Activated naive CD4-positive, alpha-beta T cell treated with anti-CD3 and anti-CD28 coated beads, Interleukin-2, amount 10 ng/mL, durations not matched to agents 7 days and 5 days (primary cell): Measurements from ENCODE around the gene CD3E.

Source experiments
- CTCF ChIA-PET: fragments of 350-600 bp; sonication (Branson Sonifier 250); formaldehyde crosslinking; loops from one replicate; lab custom pipeline; 2021; ENCODE audit warnings: antibody characterized with exemption; lab: Charles Lee
- DNase-seq: peaks from one replicate; pipeline ENCODE4 v3.0.0-alpha.2; 2020
- H3K27ac Mint-ChIP-seq: one replicate; pipeline ENCODE4 v1.8.0; 2021; ENCODE audit warnings: mild to moderate bottlenecking, moderate library complexity, mixed read lengths
- H3K27me3 Mint-ChIP-seq: one replicate; pipeline ENCODE4 v1.8.0; 2021; ENCODE audit warnings: mild to moderate bottlenecking, mixed read lengths
- H3K36me3 Mint-ChIP-seq: one replicate; pipeline ENCODE4 v1.8.0; 2021; ENCODE audit warnings: mixed read lengths
- H3K4me1 Mint-ChIP-seq: one replicate; pipeline ENCODE4 v1.8.0; 2021; ENCODE audit warnings: mixed read lengths
- H3K4me3 Mint-ChIP-seq: one replicate; pipeline ENCODE4 v1.8.0; 2021; ENCODE audit warnings: mild to moderate bottlenecking, moderate library complexity, mixed read lengths
- H3K9me3 Mint-ChIP-seq: one replicate; pipeline ENCODE4 v1.8.0; 2021; ENCODE audit warnings: mixed read lengths

The CD3E gene

DNA sequence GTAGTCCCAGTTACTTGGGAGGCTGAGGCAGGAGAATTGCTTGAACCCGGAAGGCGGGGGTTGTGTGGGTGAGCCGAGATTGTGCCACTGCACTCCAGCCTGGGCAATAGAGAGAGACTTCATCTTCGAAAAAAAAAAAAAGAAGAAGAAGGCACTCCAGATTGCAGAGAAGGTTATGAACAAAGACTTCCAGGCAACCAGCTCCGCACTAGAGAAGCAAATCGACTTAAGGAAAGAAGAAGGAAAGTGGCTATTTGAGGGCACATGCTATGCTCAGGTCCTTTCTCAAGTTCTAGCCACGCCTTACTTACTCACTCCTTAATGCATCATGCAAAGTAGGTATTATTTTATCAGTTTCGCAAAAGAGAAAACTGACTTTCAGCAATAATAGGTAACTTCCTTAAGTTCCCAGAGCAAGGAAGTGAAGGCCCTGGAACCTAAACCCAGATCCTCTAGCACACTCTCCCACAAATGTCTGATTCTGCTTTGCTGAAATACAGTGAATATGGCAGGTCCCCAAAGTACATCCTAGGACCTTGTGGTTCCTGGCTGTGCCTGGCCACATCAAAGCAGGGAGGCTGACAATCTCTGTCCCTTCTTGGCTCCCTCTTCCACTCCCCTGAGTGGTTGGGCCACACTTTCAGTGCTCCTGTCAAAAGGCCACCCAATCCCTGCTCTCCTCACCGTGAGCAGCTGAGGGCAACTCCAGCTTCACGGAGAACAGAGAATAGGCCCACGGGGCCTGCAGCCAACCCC, 14.2 kb downstream of the CD3E start:
- no peaks in the 10 kb centered on the region for H3K27me3 Mint-ChIP-seq
- peaks cover 77% of the 10 kb centered on the region for H3K4me1 Mint-ChIP-seq
- H3K9me3 Mint-ChIP-seq: no peaks in the 10 kb centered on the region
- peak overlapping the region; percentile 30 for H3K27ac Mint-ChIP-seq
- CTCF ChIA-PET: no interaction called here
- H3K36me3 Mint-ChIP-seq: peaks cover 51% of the 10 kb centered on the region
- DNase-seq: peak; percentile 39
- no peak overlapping the region for H3K4me3 Mint-ChIP-seq

DNA sequence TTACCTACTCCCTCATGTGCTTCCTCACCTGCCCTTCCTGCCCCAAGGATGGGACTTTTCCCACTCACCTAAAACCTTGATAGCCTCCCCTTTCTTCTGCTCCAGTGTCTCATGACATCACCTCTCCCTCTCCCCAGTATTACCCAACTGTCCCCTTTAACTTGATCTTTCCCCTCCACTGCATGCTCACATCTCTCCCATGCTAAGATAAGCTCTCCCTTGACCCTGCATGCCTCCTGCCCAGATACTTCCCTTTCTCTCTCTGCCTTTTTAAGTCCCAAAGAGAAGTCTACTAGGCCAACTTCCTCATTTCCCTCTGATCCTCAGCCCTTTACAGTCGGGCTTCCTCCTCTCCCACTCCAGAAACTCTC, 14.8 kb downstream of the CD3E start:
- H3K4me3 Mint-ChIP-seq: no peak overlapping the region
- peaks cover 45% of the 10 kb centered on the region for H3K36me3 Mint-ChIP-seq
- peak overlapping the region; percentile 30 for H3K27ac Mint-ChIP-seq
- no peak for DNase-seq
- H3K27me3 Mint-ChIP-seq: no peaks in the 10 kb centered on the region
- peaks cover 72% of the 10 kb centered on the region for H3K4me1 Mint-ChIP-seq
- no peaks in the 10 kb centered on the region for H3K9me3 Mint-ChIP-seq
- CTCF ChIA-PET: no interaction called here

DNA sequence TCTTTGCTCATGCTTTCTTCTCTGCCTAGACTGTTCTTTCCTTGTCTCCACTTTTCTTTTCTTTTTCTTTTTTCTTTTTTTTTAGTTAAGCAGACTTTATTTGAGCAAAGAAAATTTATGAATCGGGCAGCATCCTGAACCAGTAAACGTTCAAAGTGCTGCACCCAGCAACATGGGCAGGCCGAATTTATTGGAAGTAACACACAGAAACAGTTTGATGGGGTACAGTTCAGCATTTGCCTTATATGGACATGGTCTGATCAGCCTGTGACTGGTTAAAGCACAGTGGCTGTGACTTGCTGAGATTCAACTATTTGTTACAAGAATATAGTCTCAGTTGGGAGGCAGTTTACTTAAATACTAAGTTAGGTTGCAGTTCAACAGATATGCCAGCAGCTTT, 16.0 kb downstream of the CD3E start:
- H3K4me1 Mint-ChIP-seq: peaks cover 61% of the 10 kb centered on the region
- H3K4me3 Mint-ChIP-seq: no peak overlapping the region
- H3K27ac Mint-ChIP-seq: no peak overlapping the region
- CTCF ChIA-PET: no interaction called here
- peaks cover 39% of the 10 kb centered on the region for H3K36me3 Mint-ChIP-seq
- H3K27me3 Mint-ChIP-seq: no peaks in the 10 kb centered on the region
- DNase-seq: no peak
- H3K9me3 Mint-ChIP-seq: no peaks in the 10 kb centered on the region

DNA sequence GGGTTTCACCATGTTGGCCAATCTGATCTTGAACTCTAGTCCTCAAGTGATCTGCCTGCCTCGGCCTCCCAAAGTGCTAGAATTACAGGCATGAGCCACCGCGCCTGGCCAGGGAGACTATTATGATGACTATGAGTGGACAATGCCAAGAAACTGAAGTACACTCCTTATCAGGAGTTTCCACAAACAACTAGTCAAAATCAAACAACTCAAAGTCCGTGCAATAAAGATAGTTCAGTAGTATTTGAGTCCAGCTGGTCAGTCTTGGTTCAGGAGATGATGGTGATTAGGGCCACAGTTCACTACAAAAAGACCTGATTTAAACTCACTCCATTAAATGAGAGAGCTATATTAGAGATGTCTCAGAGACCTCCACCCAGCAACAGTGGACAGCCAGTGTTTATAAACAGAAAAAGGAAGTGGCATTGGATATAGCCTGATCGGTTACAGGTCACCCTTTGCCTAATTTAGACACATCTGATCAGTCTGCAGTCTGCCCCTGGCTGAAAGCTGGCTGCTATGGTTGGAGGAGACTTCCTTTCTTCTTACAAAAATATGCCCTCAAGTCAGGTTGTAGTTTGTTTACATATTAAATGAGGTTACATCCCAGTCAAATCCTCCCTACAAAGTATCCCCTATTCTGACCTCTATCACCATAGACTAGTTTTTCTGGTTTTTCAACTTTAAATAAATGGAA, 17.0 kb downstream of the CD3E start:
- Mint-ChIP-seq H3K4me3 (no peak overlapping the region), H3K36me3 (peaks cover 34% of the 10 kb centered on the region), H3K27me3 (no peaks in the 10 kb centered on the region), H3K4me1 (peaks cover 51% of the 10 kb centered on the region), H3K27ac (peak overlapping the region; percentile 35), H3K9me3 (no peaks in the 10 kb centered on the region)
- no peak for DNase-seq
- CTCF ChIA-PET: no interaction called here

DNA sequence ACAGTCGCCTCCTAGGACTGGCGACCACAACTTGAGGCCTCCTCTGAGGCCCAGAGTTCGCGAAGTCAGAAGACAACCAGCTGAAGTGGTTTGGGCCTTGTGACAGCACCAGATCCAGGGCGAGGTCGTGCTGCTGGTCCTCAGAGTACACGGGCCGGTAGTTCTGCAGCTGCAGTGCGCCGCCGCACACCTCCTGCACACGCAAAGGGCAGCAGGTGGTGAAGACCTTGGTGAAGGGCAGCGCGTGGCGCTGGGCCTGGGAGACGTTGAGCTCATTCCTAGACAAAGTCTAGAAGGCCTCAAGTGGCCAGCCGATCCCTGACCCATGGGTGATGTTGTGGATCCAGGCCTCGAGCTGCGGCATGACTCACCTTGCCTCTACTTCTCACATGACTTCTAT, 18.2 kb downstream of the CD3E start:
- Mint-ChIP-seq H3K36me3 (peaks cover 29% of the 10 kb centered on the region), H3K27ac (no peak overlapping the region), H3K9me3 (no peaks in the 10 kb centered on the region), H3K4me1 (peaks cover 42% of the 10 kb centered on the region), H3K27me3 (no peaks in the 10 kb centered on the region), H3K4me3 (no peak overlapping the region)
- CTCF ChIA-PET: no interaction called here
- no peak for DNase-seq

DNA sequence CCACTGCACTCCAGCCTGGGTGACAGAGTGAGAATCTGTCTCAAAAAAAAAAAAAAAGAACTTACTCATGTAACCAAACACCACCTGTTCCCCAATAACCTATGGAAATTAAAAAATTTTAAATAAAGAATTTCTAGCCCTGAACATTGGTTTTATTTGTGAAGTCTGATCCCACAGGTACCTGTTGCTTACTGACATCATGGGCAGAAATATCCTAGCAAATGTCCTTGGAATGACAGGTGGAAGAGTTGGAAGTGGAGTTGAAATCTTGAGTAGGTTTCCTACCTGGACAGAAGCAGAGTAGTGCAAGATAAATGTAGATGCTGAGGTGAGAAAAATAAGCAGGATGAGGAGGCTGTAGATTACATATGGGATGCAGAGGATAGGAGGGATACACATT, 20.8 kb downstream of the CD3E start:
- DNase-seq: no peak
- Mint-ChIP-seq H3K4me3 (no peak overlapping the region), H3K27ac (no peak overlapping the region), H3K27me3 (no peaks in the 10 kb centered on the region), H3K4me1 (peaks cover 19% of the 10 kb centered on the region), H3K36me3 (peaks cover 16% of the 10 kb centered on the region), H3K9me3 (no peaks in the 10 kb centered on the region)
- CTCF ChIA-PET: no interaction called here

DNA sequence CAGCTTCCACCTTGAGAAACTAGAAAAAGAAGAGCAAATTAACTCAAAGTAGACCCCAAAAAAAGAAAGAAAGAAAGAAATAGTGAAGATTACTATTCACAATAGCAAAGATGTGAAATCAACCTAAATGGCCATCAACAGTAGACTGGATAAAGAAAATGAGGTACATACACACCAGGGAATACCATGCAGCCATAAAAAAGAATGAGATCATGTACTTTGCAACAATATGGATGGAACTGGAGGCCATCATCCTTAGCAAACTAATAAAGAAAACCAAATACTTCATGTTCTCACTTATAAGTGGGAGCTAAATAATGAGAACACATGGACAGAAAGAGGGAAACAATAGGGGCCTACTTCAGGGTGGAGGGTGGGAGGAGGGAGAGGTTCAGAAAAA, 24.2 kb downstream of the CD3E start:
- Mint-ChIP-seq H3K36me3 (peaks cover 12% of the 10 kb centered on the region), H3K4me3 (no peak overlapping the region), H3K9me3 (no peaks in the 10 kb centered on the region), H3K4me1 (peaks cover 4% of the 10 kb centered on the region), H3K27ac (no peak overlapping the region), H3K27me3 (no peaks in the 10 kb centered on the region)
- CTCF ChIA-PET: no interaction called here
- no peak for DNase-seq

DNA sequence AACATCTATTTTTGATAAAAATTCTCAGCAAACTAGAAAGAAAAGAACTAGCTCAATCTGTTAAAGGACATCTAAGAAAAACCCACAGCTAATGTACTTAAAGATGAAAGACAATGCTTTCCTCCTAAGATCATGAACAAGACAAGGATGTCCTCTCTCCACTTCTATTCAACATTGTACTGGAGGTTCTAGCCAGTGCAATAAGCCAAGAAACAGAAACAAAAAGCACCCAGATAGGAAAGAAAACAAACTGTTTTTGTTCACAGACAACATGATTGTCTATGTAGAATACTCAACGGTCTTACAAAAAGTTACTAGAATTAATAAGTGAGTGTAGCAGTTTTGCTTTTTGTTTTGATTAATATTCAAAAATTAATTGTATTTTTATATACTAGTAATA, 30.2 kb downstream of the CD3E start:
- DNase-seq: no peak
- Mint-ChIP-seq H3K4me3 (peak overlapping the region; percentile 31), H3K9me3 (no peaks in the 10 kb centered on the region), H3K36me3 (peaks cover 36% of the 10 kb centered on the region), H3K4me1 (peaks cover 56% of the 10 kb centered on the region), H3K27me3 (peaks cover 4% of the 10 kb centered on the region), H3K27ac (peak overlapping the region; percentile 90)
- CTCF ChIA-PET: interaction anchor here (1.2 to 1.8 kb wide), 2 partner anchors 31 to 39 kb away, joined by 4 to 5 read pairs; no protein-coding TSS in a partner anchor

DNA sequence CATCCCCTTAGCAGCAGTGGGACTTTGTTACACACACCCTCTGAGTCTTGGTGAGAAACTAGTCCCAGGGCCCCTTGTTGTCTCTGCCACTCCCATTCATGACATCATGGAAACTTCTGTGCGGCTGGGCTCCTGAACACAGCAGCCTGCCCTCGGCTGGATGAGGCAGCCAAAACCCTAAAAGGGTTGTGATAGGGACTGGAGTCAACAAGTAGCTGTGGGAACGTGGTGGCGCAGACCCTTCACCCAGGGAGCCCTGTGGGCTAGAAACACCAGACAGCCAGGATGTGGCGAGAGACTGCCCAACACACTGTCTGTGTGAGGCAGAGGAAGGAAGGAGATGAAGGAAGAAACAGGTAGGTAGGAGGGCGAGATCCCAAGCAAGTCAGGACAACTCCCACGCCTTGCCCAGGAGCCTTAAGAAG, 34.1 kb downstream of the CD3E start:
- H3K4me1 Mint-ChIP-seq: peaks cover 72% of the 10 kb centered on the region

DNA sequence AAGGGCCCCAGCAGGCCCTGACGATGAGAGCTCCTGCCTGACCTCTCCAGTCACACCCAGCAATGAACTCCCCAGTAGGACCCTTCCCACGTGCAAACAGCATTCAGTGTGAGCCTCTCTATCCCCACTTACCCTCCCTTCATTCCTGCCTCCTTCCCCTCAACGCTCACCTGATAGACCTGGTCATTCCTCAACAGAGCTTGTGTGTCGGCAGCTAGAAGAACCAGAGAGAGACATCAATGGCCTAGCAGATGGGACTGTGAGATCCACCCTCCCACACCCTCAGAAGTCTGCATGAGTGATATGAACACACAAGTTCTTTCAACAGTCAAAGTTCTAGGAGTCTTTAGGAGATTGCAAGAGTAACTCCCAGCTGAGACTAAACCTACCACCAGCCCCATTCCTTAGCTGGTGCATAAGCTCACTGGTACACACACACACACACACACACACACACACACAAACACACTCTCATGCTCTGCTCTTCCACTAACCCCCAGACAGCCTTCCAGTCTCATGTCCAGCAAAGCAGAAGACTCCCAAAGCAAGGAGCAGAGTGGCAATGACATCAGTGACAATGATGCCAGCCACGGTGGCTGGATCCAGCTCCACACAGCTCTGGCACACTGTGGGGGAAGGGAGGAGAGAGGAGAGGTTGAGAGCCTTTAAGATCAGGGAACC, 34.9 kb downstream of the CD3E start:
- H3K4me1 Mint-ChIP-seq: peaks cover 71% of the 10 kb centered on the region
- DNase-seq: peak; percentile 34
- CTCF ChIA-PET: interaction anchor here (1.0 to 8.2 kb wide), 8 partner anchors 8 to 141 kb away, joined by 3 to 76 read pairs (median 6); no protein-coding TSS in a partner anchor
- peaks cover 4% of the 10 kb centered on the region for H3K27me3 Mint-ChIP-seq
- H3K9me3 Mint-ChIP-seq: no peaks in the 10 kb centered on the region
- peak overlapping the region; percentile 81 for H3K4me3 Mint-ChIP-seq
- peaks cover 53% of the 10 kb centered on the region for H3K36me3 Mint-ChIP-seq
- H3K27ac Mint-ChIP-seq: peak overlapping the region; percentile 100

More for the DNA sequence above, 34.1 kb downstream of the CD3E start:
- Mint-ChIP-seq H3K27me3 (peaks cover 4% of the 10 kb centered on the region), H3K27ac (peak overlapping the region; percentile 100), H3K4me3 (peak overlapping the region; percentile 81), H3K9me3 (no peaks in the 10 kb centered on the region), H3K36me3 (peaks cover 49% of the 10 kb centered on the region)
- CTCF ChIA-PET: interaction anchor here (0.8 to 8.2 kb wide), 6 partner anchors 14 to 140 kb away, joined by 3 to 76 read pairs (median 6); no protein-coding TSS in a partner anchor
- peak; percentile 95 for DNase-seq

DNA sequence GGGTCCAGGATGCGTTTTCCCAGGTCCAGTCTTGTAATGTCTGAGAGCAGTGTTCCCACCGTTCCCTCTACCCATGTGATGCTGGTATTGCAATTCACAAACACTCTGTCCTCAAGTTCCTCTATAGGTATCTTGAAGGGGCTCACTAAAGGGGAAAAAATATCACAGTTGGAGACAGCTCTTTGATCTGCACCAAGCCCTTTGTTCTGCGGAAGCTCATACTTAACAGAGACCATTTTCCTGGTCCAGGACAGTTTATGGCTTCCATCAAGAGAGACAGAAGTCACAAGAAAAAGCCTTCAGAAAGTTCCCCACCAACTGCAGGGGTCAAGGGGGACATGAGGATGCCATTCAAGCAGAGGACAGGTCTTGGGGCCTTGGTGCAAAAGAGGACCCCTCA, 35.9 kb downstream of the CD3E start:
- Mint-ChIP-seq H3K4me1 (peaks cover 66% of the 10 kb centered on the region), H3K27ac (peak overlapping the region; percentile 100), H3K9me3 (no peaks in the 10 kb centered on the region), H3K27me3 (peaks cover 4% of the 10 kb centered on the region), H3K4me3 (peak overlapping the region; percentile 81), H3K36me3 (peaks cover 61% of the 10 kb centered on the region)
- no peak for DNase-seq
- CTCF ChIA-PET: interaction anchor here (0.8 to 8.2 kb wide), 6 partner anchors 13 to 142 kb away, joined by 3 to 76 read pairs (median 6); partner anchors contain the start of gene CD3E

DNA sequence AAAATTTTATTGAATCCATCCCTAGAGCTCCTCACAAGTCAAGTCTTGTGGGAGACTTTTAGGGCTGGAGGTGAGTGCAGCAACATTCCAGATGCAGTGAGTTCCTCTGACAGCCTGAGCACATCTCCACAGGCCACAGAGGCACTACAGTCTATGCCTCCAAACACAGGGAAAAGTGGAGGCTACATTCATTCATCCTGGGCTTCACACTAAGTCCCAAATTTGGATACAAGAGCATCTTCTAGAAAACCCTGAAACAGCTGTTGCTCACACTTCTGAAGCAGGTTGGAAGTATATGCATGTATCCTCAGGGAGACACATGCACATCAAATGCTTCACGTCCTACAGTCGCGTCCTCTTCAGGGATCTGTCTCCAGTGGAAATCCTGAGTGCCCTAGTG, 36.7 kb downstream of the CD3E start:
- Mint-ChIP-seq H3K36me3 (peaks cover 65% of the 10 kb centered on the region), H3K9me3 (no peaks in the 10 kb centered on the region), H3K27me3 (peaks cover 4% of the 10 kb centered on the region), H3K4me3 (peak overlapping the region; percentile 81), H3K4me1 (peaks cover 66% of the 10 kb centered on the region), H3K27ac (peak overlapping the region; percentile 100)
- CTCF ChIA-PET: interaction anchor here (1.2 to 8.2 kb wide), 7 partner anchors 12 to 61 kb away, joined by 3 to 76 read pairs (median 8); partner anchors contain the start of gene CD3E
- no peak for DNase-seq

DNA sequence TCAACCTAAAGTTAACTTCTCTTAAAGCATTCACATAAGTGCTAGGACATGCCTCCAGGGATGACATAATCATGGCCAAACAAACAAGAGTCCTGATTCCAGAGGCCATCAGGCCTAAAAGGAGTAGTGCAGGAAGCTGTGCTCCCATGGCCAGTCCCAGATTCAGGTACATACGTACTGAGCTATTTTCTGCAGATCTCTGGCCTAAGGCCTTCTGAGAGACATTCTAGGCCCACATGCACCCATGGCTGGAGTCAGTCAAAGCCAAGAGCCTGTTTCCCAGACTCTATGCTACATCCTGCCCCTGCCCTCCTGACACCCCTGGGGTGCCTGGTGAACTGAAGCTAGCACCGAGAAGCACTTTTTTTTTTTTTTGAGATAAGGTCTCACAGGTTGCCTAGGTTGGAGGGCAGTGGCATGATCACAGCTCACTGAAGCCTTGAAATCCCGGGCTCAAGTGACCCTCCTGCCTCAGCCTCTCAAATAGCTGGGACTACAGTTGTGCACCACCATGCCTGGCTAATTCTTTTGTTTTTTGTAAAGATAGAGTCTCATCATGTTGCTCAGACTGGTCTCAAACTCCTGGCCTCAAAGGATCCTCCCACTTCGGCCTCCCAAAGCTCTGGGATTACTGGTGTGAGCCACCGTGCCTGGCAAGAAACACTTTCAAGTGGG, 37.4 kb downstream of the CD3E start:
- Mint-ChIP-seq H3K4me3 (peak overlapping the region; percentile 81), H3K27ac (peak overlapping the region; percentile 100), H3K27me3 (peaks cover 4% of the 10 kb centered on the region), H3K4me1 (peaks cover 66% of the 10 kb centered on the region), H3K36me3 (peaks cover 67% of the 10 kb centered on the region), H3K9me3 (no peaks in the 10 kb centered on the region)
- DNase-seq: peak; percentile 52
- CTCF ChIA-PET: interaction anchor here (0.9 to 8.2 kb wide), 10 partner anchors 11 to 143 kb away, joined by 3 to 76 read pairs (median 4); partner anchors contain the start of gene CD3E
